Thyroid gland (tissue), 4 donors: ENCODE results near the gene PSMC3.

ENCODE experiments used
- CTCF ChIP-seq, 6 experiments: fragments of 200-600 bp in 3 of 6; fragments of 450-650 bp in 3 of 6; sonication (generic) in 3 of 6; IDR thresholded peaks; one replicate each; pipeline ENCODE4 v1.5.1; 2016 to 2019; ENCODE audit warnings: antibody characterized with exemption in 6 of 6, mild to moderate bottlenecking in 2 of 6, inconsistent platforms in 1 of 6, moderate library complexity in 1 of 6
- POLR2A ChIP-seq, 2 donors: fragments of 450-650 bp; IDR thresholded peaks; one replicate each; pipeline ENCODE4 v1.6.1; 2017; ENCODE audit warnings: antibody characterized with exemption in 2 of 2, mild to moderate bottlenecking in 2 of 2, moderate library complexity in 1 of 2

GRCh38 chr11:47383071-47383470 is 43.2 kb downstream of the PSMC3 start:
- TF ChIP-seq CTCF (IDR thresholded peaks at IDR 0.05) (no peak), POLR2A (IDR thresholded peaks at IDR 0.05) (no peak)
